Coronary artery (tissue), 2 donors: ENCODE data around the gene MICAL2.

Source experiments
- DNase-seq: peaks from one replicate; pipeline ENCODE4 v3.0.0-alpha.2; 2017; ENCODE audit warnings: low spot score
- H3K27ac ChIP-seq, 2 donors: fragments of 200-600 bp; sonication (generic); one replicate each; pipeline ENCODE4 v1.5.1; 2016 to 2019
- H3K4me3 ChIP-seq: fragments of 200-600 bp; sonication (generic); 2 replicates; pipeline ENCODE4 v1.5.1; 2016; ENCODE audit warnings: mild to moderate bottlenecking, moderate library complexity
- CTCF ChIP-seq: fragments of 200-600 bp; sonication (generic); IDR thresholded peaks from one replicate; pipeline ENCODE4 v1.5.1; 2019; ENCODE audit warnings: antibody characterized with exemption

MICAL2 gene

GRCh38 chr11:12170984-12171383 lies 60.6 kb downstream of the MICAL2 start:
- no peak for TF ChIP-seq CTCF
- Histone ChIP-seq H3K4me3 (peak overlapping the region; percentile 2), H3K27ac (peak overlapping the region; percentile 64 to 86)
- DNase-seq = peak; percentile 83

- Histone ChIP-seq H3K27ac (peak overlapping the region; percentile 58 to 64), H3K4me3 (no peak overlapping the region)
- peak; percentile 36 for DNase-seq
- no peak for TF ChIP-seq CTCF
Observed at GRCh38 chr11:12171921-12172320, 61.5 kb downstream of the MICAL2 start.

GRCh38 chr11:12172493-12173013 lies 62.2 kb downstream of the MICAL2 start:
- Histone ChIP-seq H3K27ac (peak overlapping the region; percentile 58 to 64), H3K4me3 (no peak overlapping the region)
- TF ChIP-seq CTCF = no peak
- DNase-seq = peak; percentile 33

GRCh38 chr11:12173111-12173510 lies 62.7 kb downstream of the MICAL2 start:
- H3K27ac ChIP-seq = peak overlapping the region; percentile 44 to 74
- peak overlapping the region; percentile 16 for H3K4me3 ChIP-seq
- no peak for DNase-seq
- no peak for TF ChIP-seq CTCF

- H3K27ac ChIP-seq = peak overlapping the region; percentile 44 to 64
- TF ChIP-seq CTCF = no peak
- no peak for DNase-seq
- H3K4me3 ChIP-seq = no peak overlapping the region
Observed at GRCh38 chr11:12174128-12174476, 63.7 kb downstream of the MICAL2 start.

- H3K27ac ChIP-seq = peak overlapping the region; percentile 44 to 65
- TF ChIP-seq CTCF = no peak
- no peak overlapping the region for H3K4me3 ChIP-seq
- peak; percentile 46 for DNase-seq
Observed at GRCh38 chr11:12174477-12175143, 64.2 kb downstream of the MICAL2 start.

- no peak overlapping the region for H3K4me3 ChIP-seq
- H3K27ac ChIP-seq = peak overlapping the region in 1 of 2 donors; percentile 65
- no peak for TF ChIP-seq CTCF
- peak; percentile 61 for DNase-seq
Observed at GRCh38 chr11:12175694-12176241, 65.4 kb downstream of the MICAL2 start.
